HUES6 (cell line): Measurements from ENCODE around the gene ABCA3.

Experiments used
- H3K27ac ChIP-seq: 2 replicates; pipeline ENCODE4 v1.7.0; 2013; ENCODE audit warnings: low read depth, mild to moderate bottlenecking, low read length, inconsistent platforms
- H3K27me3 ChIP-seq: 2 replicates; pipeline ENCODE4 v1.6.1; 2013; ENCODE audit warnings: low read length; ENCODE audit not compliant: control insufficient read depth, insufficient read depth
- H3K36me3 ChIP-seq: 2 replicates; pipeline ENCODE4 v1.6.1; 2013; ENCODE audit warnings: low read length; ENCODE audit not compliant: control insufficient read depth, insufficient read depth
- H3K4me1 ChIP-seq: 2 replicates; pipeline ENCODE4 v1.6.1; 2013; ENCODE audit warnings: low read length; ENCODE audit not compliant: control insufficient read depth, insufficient read depth
- H3K4me3 ChIP-seq: 2 replicates; pipeline ENCODE4 v1.5.1; 2013; ENCODE audit warnings: low read depth, low read length
- H3K9ac ChIP-seq: one replicate; pipeline ENCODE4 v1.6.1; 2013; ENCODE audit warnings: mild to moderate bottlenecking, low read length
- H3K9me3 ChIP-seq: 2 replicates; pipeline ENCODE4 v1.6.1; 2013; ENCODE audit warnings: low read depth, low read length; ENCODE audit not compliant: control insufficient read depth, insufficient read depth

ABCA3 gene

DNA sequence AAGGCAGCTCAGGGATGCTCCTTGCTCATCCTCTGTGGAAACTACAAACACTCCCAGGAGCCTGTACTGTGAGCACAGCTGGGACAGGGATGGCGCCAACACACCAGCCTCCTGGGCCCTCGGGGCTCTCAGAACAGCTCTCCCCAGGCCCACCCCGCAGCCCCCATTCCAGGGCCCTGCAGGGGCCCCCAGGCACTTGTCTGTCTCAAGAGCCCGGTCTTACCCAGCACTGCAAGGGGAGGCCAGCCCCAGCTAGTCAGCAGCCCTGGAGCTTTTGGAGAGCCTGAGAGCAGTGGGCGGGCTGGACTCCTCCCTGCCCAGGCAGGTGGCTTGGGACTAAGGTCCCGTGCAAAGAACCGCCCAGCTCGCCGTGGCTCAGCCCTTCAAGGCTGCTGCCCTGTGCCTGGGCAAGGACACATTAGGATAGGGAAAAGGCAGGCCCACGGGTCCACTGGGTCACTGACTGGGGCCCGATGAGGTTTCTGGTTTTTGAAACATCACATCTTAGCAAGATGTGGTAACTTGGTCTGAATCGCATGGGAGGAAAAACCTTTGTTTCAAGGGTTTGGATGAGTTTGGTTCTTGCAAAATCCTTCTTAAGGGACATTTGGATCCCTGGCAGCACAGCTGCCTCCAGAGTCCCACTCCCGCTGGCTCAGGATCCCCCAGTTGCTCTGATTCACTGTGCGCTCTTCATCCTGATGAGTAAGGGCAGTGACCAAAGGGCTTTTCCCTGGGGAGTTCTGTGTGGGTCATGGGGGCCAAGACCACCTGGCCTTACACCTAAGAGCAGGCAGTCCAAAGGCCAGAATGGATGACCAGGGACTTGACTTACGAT lies 101.5 kb downstream of the ABCA3 start:
- Histone ChIP-seq H3K9me3 (no peaks in the 10 kb centered on the region), H3K4me3 (no peak overlapping the region), H3K4me1 (peaks cover 17% of the 10 kb centered on the region), H3K36me3 (peaks cover 37% of the 10 kb centered on the region), H3K9ac (no peak overlapping the region), H3K27ac (no peak overlapping the region), H3K27me3 (peaks cover 25% of the 10 kb centered on the region)

DNA sequence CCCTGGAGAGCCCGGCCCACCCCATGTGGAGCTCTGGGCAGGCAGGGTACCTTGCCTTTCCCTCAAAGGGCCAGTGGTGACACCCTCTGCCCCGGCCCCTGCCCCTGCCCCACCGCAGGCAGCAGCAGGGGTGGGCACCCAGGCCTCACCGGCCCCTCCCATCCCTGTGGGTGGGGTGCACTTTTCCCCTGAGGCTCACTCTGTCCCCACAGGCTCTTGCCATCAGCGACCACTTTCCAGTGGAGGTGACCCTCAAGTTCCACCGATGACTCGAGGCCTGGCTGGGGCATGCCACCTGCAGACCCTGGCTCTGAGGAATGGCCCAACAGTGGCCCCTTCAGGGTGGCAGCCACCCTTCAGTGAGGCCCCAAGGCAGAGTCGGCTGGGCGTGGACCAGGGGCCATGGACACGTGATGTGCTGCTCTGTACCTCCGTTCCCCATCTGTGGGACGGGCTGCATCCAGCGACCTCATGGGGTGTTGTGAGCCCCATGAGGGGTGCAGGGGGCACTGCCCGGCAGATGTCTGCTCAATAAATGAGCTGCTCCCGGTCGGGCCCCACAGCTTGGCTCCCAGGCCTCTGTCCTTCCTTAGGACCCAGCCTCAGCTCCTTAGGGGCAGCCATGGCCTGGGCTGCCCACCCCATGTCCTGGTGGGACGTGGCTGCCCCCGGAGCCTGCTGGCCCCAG lies 102.2 kb downstream of the ABCA3 start:
- no peak overlapping the region for H3K27ac ChIP-seq
- no peak overlapping the region for H3K9ac ChIP-seq
- peak overlapping the region; percentile 49; the same call in 1 of the 2 replicates for H3K4me3 ChIP-seq

DNA sequence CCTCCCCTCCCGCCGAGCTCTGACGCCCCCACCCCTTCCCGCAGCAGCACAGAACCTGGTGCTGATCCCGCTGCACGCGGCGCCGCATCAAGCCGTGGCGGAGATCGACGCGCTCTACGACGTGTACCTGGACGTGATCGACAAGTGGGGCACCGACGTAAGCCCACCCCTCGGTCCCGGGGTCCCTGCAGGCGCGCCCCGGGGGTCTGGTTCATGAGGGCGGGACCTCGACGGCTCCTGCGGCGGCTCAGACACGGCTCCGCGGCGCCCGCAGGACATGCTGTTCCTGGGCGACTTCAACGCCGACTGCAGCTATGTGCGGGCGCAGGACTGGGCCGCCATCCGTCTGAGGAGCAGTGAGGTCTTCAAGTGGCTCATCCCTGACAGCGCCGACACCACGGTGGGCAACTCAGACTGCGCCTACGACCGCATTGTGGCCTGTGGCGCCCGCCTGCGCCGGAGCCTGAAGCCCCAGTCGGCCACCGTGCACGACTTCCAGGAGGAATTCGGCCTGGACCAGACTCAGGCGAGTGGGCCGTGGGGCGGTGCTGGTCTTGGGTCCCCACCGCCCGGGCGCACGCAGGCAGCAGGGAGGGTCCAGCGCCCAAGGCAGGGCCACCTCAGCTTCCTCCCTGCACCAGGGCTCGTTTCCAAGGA lies 102.9 kb downstream of the ABCA3 start:
- Histone ChIP-seq H3K9ac (no peak overlapping the region), H3K4me3 (peak overlapping the region; percentile 49)

More for the DNA sequence above, 102.2 kb downstream of the ABCA3 start:
- Histone ChIP-seq H3K4me1 (peaks cover 17% of the 10 kb centered on the region), H3K36me3 (peaks cover 37% of the 10 kb centered on the region), H3K27me3 (peaks cover 25% of the 10 kb centered on the region), H3K9me3 (no peaks in the 10 kb centered on the region)

DNA sequence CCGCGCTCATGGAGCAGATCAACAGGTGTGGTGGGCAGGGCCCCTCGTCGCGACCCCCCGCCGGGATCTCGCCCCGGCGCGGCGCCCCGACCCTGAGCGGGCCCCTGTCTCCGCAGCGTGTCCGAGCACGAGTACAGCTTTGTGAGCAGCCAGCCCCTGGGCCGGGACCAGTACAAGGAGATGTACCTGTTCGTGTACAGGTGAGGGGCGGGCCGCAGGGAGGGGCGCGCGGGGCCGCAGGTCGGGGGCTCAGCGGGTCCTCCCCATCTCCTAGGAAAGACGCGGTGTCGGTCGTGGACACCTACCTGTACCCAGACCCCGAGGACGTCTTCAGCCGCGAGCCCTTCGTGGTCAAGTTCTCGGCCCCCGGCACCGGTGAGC lies 103.4 kb downstream of the ABCA3 start:
- Histone ChIP-seq H3K4me1 (peaks cover 17% of the 10 kb centered on the region), H3K27me3 (peaks cover 25% of the 10 kb centered on the region), H3K9me3 (no peaks in the 10 kb centered on the region), H3K9ac (no peak overlapping the region), H3K36me3 (peaks cover 37% of the 10 kb centered on the region), H3K4me3 (peak overlapping the region; percentile 49), H3K27ac (no peak overlapping the region)

More for the DNA sequence above, 102.9 kb downstream of the ABCA3 start:
- Histone ChIP-seq H3K9me3 (no peaks in the 10 kb centered on the region), H3K4me1 (peaks cover 17% of the 10 kb centered on the region), H3K27me3 (peaks cover 25% of the 10 kb centered on the region), H3K36me3 (peaks cover 37% of the 10 kb centered on the region), H3K27ac (no peak overlapping the region)

DNA sequence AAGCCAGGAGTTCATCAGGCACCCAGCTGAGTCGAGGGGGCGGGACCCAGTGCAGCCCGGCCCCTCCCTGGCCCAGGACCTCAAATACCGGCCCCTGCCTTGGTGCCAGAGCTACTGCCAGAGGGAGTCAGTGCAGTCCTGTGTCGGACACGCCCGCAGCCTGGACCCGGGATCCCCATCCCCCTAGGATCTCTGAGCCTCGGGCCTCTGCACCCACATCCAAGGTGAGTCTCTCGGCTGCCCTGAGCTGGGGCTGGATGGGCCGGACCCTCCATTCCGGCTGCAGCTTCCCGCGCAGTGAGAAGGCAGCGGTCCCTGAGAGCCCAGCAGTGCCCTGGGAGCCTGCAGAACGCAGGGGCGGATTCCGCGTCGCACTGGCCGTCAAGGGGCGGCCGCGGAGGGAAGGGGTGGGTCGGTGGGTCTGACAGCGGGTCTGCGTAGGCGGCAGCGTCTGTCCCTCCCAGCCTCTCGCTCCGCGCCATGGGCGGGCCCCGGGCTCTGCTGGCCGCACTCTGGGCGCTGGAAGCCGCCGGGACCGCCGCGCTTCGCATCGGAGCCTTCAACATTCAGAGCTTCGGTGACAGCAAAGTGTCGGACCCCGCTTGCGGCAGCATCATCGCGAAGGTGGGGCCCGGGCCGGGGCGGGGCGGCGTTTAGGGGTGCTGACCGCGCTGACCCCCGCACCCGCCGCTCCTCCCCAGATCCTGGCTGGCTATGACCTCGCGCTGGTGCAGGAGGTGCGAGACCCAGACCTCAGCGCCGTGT lies 104.0 kb downstream of the ABCA3 start, which contains the start of gene DNASE1L2:
DNASE1L2 (plus strand) TSS at position 108 of the 765 bp plus-strand sequence; CDS start at position 481, 373 bp downstream.
- Histone ChIP-seq H3K4me1 (peaks cover 17% of the 10 kb centered on the region), H3K27me3 (peaks cover 25% of the 10 kb centered on the region), H3K27ac (no peak within 1 kb of the TSS), H3K4me3 (peak within 1 kb of the TSS; percentile 49), H3K9me3 (no peaks in the 10 kb centered on the region), H3K9ac (no peak within 1 kb of the TSS), H3K36me3 (peaks cover 41% of the 10 kb centered on the region)

DNA sequence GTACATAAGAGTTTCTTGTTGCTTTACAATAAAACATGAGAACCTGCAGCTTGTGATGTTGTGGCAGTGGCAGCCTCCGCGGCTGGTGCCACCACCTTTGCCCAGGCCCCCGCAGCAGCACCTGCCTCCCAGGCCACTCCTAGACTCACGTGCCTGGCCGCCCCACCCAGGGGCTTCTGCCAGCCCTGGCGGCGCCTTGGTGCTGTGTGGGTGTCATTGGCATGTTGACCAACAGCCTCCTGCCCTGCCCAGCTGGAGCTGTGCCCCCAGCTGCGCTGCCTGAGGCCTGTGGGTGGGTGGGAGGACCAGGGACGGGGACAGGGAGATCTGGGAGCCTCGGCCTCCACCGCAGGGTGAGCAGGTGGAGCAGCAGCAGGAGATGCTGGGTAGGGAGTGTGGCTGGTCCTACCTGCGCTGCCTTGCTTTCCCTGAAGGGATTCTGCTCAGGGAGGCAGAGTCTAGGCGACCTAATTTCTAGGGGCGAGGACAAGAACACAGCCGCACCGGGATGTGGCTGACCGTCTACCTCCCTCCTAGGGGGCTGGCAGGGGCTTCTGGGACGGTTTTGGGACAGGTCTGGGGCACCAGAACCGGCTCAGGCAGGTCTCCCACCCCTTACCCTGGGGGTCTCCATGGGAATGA lies 104.7 kb downstream of the ABCA3 start:
- no peak overlapping the region for H3K9ac ChIP-seq
- H3K36me3 ChIP-seq, result peaks cover 48% of the 10 kb centered on the region
- no peak overlapping the region for H3K27ac ChIP-seq
- H3K9me3 ChIP-seq, result no peaks in the 10 kb centered on the region
- H3K4me3 ChIP-seq, result peak overlapping the region; percentile 49; the same call in 1 of the 2 replicates
- peaks cover 25% of the 10 kb centered on the region for H3K27me3 ChIP-seq
- H3K4me1 ChIP-seq, result peaks cover 17% of the 10 kb centered on the region

DNA sequence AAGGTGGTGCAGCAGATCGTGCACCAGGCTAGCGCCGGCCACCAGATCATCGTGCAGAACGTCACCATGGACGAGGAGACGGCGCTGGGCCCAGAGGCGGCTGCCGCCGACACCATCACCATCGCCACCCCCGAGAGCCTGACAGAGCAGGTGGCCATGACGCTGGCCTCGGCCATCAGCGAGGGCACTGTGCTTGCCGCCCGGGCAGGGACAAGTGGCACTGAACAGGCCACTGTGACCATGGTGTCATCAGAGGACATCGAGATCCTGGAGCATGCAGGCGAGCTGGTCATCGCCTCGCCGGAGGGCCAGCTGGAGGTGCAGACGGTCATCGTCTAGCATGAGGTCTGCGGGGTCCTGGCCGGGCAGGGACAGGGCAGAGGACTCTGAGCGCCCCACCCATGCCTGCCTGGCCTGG lies 105.3 kb downstream of the ABCA3 start:
- Histone ChIP-seq H3K27me3 (peaks cover 25% of the 10 kb centered on the region), H3K4me1 (peaks cover 17% of the 10 kb centered on the region), H3K27ac (no peak overlapping the region), H3K9me3 (no peaks in the 10 kb centered on the region), H3K36me3 (peaks cover 53% of the 10 kb centered on the region), H3K9ac (no peak overlapping the region), H3K4me3 (no peak overlapping the region)

DNA sequence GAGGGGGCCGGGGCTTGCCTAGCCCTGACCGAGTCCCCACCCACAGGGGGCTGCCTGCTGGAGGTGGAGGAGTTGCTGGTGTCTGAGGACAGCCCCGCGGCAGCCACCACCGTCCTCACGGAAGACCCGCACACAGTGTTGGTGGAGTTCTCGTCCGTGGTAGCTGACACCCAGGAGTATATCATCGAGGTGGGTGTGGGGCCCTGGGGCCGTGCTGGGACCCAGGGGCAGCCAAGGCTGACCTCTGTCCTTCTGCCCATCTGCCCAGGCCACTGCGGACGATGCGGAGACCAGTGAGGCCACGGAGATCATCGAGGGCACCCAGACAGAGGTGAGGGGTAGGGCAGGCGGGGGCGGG lies 105.7 kb downstream of the ABCA3 start:
- peaks cover 17% of the 10 kb centered on the region for H3K4me1 ChIP-seq
- peaks cover 58% of the 10 kb centered on the region for H3K36me3 ChIP-seq
- H3K9ac ChIP-seq, result no peak overlapping the region
- peaks cover 25% of the 10 kb centered on the region for H3K27me3 ChIP-seq
- no peak overlapping the region for H3K27ac ChIP-seq
- no peak overlapping the region for H3K4me3 ChIP-seq
- H3K9me3 ChIP-seq, result no peaks in the 10 kb centered on the region

DNA sequence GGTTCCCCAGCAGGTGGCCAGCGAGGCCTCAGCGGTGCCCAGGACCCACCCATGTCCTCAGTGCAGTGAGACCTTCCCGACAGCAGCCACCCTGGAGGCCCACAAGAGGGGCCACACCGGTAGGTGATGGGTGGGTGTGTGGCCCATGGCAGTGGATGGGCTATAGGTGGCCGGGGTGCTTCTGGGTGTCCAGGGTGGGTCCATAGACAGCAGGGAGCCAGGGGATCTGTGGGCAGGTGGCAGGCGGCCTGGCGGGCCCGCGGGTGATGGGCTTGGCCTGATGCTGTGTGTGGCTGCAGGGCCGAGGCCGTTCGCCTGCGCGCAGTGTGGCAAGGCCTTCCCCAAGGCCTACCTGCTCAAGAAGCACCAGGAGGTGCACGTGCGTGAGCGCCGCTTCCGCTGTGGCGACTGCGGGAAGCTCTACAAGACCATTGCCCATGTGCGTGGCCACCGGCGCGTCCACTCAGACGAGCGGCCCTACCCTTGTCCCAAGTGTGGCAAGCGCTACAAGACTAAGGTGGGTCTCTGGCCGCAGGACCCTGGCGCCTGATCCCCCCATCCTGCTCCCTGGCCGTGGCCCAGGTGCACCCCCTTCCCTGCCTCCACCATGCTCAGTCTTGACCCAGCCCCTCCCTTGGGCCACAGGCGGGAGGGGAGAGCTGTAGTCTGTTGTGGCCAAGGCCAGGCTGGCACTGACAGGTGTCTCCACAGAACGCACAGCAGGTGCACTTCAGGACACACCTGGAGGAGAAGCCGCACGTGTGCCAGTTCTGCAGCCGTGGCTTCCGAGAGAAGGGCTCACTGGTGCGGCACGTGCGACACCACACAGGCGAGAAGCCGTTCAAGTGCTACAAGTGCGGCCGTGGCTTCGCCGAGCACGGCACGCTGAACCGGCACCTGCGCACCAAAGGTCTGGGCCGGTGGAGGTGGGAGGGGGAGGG lies 106.4 kb downstream of the ABCA3 start:
- Histone ChIP-seq H3K9me3 (no peaks in the 10 kb centered on the region), H3K9ac (no peak overlapping the region), H3K36me3 (peaks cover 62% of the 10 kb centered on the region), H3K4me3 (no peak overlapping the region), H3K27me3 (peaks cover 25% of the 10 kb centered on the region), H3K27ac (no peak overlapping the region), H3K4me1 (peaks cover 17% of the 10 kb centered on the region)
